ENCODE measurements around the gene MOB2. TPM values are rescaled to one million over a fixed set of nuclear protein-coding genes. Genes with fewer than 3 reads are reported as not detected.
"Not testable (repeated sequence)": the region's sequence is repeated elsewhere in the genome, so short reads cannot be mapped to it uniquely, and the experiment has no call there.

Gene MOB2
- total and polyA plus RNA-seq, 4 donors = 31.6 to 45.2 (median 36.4) TPM

DNA sequence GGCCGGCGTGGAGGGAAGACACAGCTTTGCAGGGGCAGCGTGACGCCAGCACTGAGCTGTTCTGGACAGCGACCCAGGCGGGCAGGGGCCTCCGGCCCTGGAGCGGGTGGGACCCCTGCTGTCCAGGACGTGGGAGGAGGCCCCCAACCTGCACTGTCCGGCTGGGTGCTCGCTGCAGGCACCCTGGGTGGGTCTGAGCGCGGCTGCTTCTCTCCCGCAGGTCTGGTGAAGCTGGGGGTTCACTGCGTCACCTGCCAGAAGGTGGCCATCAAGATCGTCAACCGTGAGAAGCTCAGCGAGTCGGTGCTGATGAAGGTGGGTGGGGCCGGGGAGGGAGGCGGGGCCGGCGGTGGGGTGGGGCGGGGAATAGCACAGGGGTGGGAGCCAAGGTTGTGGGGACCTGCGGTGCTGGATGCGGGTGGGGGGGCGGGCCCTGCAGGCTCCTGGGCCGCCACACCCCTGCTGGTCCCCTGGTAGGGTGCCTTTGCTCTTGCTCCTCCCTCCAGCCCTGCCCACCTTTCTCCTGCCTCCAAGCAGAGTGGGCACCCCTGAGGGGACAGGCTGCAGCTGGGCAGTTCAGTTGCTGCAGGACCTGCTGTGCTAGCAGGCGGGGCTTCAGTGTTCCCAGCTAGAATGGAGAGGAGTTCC is 50.6 kb downstream of the MOB2 start:
- peaks cover 0 to 5% (median 0%) of the 10 kb centered on the region in 4 donors for H3K9me3 ChIP-seq (ENCODE audit: control insufficient read depth in 4 of 4, insufficient read depth in 3 of 4, low read length in 3 of 4)
- no peak overlapping the region for H3K27ac ChIP-seq (ENCODE audit: low read depth in 1 of 2, low read length in 1 of 2)
- H3K9ac ChIP-seq (ENCODE audit: insufficient read depth in 1 of 2, low read length in 2 of 2) = no peak overlapping the region
- DNase-seq (no peak), ATAC-seq (ENCODE audit: insufficient read depth, low FRiP score) (no peak)
- peaks cover 0 to 28% (median 2%) of the 10 kb centered on the region in 5 donors for H3K4me1 ChIP-seq (ENCODE audit: control insufficient read depth in 5 of 5, insufficient read depth in 5 of 5, low read length in 5 of 5)
- WGBS, 2 donors = 6 to 13% methylated on average over 25 to 29 of the region's 29 CpGs
- no peaks in the 10 kb centered on the region for H3K27me3 ChIP-seq (ENCODE audit: control insufficient read depth in 3 of 3, insufficient read depth in 3 of 3, low read length in 2 of 3)
- TF ChIP-seq, protein P1, sequence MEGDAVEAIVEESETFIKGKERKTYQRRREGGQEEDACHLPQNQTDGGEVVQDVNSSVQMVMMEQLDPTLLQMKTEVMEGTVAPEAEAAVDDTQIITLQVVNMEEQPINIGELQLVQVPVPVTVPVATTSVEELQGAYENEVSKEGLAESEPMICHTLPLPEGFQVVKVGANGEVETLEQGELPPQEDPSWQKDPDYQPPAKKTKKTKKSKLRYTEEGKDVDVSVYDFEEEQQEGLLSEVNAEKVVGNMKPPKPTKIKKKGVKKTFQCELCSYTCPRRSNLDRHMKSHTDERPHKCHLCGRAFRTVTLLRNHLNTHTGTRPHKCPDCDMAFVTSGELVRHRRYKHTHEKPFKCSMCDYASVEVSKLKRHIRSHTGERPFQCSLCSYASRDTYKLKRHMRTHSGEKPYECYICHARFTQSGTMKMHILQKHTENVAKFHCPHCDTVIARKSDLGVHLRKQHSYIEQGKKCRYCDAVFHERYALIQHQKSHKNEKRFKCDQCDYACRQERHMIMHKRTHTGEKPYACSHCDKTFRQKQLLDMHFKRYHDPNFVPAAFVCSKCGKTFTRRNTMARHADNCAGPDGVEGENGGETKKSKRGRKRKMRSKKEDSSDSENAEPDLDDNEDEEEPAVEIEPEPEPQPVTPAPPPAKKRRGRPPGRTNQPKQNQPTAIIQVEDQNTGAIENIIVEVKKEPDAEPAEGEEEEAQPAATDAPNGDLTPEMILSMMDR (IDR thresholded peaks at IDR 0.05; ENCODE audit: control extremely low read depth, extremely low read depth) = no peak
- no peak overlapping the region for H3K4me3 ChIP-seq
- no peaks in the 10 kb centered on the region for H3K36me3 ChIP-seq (ENCODE audit: control insufficient read depth in 4 of 4, insufficient read depth in 4 of 4, low read length in 4 of 4)

DNA sequence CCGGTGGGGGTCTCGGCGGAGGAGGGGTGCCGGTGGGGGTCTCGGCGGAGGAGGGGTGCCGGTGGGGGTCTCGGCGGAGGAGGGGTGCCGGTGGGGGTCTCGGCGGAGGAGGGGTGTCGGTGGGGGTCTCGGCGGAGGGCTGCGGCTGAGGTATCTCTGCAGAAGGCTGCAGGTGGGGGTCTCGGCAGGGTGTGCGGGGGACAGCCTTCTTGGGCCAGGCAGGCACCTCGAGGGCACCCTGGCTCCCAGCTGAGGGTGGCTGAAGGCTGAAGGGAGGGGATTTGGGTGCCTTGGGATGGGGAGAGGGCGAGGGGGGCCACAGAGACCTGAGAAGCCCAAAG is 51.1 kb downstream of the MOB2 start:
- not testable (repeated sequence) for DNase-seq; H3K27me3 ChIP-seq (ENCODE audit: control insufficient read depth in 3 of 3, insufficient read depth in 3 of 3, low read length in 2 of 3); H3K9ac ChIP-seq (ENCODE audit: insufficient read depth in 1 of 2, low read length in 2 of 2); H3K36me3 ChIP-seq (ENCODE audit: control insufficient read depth in 4 of 4, insufficient read depth in 4 of 4, low read length in 4 of 4); H3K27ac ChIP-seq (ENCODE audit: low read depth in 1 of 2, low read length in 1 of 2); H3K9me3 ChIP-seq (ENCODE audit: control insufficient read depth in 4 of 4, insufficient read depth in 3 of 4, low read length in 3 of 4); ATAC-seq (ENCODE audit: insufficient read depth, low FRiP score); H3K4me3 ChIP-seq
- H3K4me1 ChIP-seq (ENCODE audit: control insufficient read depth in 5 of 5, insufficient read depth in 5 of 5, low read length in 5 of 5) = peaks cover 0 to 28% (median 2%) of the 10 kb centered on the region in 5 donors
- WGBS, 2 donors = 78 to 81% methylated on average over 11 to 13 of the region's 20 CpGs

DNA sequence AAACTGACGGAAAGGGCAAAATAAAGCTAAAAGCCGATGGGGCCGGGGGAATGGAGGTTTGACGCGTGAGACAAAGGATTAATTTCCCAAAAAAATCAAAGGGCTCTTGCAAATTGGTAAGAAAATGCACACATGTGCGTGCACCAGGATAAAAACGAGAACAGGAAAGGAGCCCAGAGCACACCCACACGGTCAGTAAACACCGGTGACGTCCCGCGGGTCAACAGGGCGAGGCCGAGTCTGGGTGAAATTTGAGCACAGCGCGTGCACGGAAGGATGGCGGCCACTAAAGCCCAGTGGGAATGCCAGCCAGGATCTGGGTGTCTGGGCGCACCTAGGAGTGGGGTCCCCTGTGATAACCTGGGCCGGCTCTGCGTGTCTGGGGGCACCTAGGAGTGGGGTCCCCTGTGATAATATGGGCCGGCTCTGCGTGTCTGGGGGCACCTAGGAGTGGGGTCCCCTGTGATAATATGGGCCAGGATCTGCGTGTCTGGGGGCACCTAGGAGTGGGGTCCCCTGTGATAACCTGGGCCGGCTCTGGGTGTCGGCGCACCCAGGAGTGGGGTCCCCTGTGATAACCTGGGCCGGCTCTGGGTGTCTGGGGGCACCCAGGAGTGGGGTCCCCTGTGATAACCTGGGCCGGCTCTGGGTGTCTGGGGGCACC is 52.5 kb downstream of the MOB2 start:
- H3K27me3 ChIP-seq (ENCODE audit: control insufficient read depth in 3 of 3, insufficient read depth in 3 of 3, low read length in 2 of 3) = no peaks in the 10 kb centered on the region
- no peak for DNase-seq
- H3K4me1 ChIP-seq (ENCODE audit: control insufficient read depth in 5 of 5, insufficient read depth in 5 of 5, low read length in 5 of 5) = peaks cover 0 to 27% (median 2%) of the 10 kb centered on the region in 5 donors
- no peak overlapping the region for H3K4me3 ChIP-seq
- no peak for ATAC-seq (ENCODE audit: insufficient read depth, low FRiP score)
- WGBS, 2 donors = 71 to 73% methylated on average over 29 of the region's 29 CpGs
- no peak overlapping the region for H3K9ac ChIP-seq (ENCODE audit: insufficient read depth in 1 of 2, low read length in 2 of 2)
- no peaks in the 10 kb centered on the region for H3K36me3 ChIP-seq (ENCODE audit: control insufficient read depth in 4 of 4, insufficient read depth in 4 of 4, low read length in 4 of 4)
- peaks cover 0 to 5% (median 0%) of the 10 kb centered on the region in 4 donors for H3K9me3 ChIP-seq (ENCODE audit: control insufficient read depth in 4 of 4, insufficient read depth in 3 of 4, low read length in 3 of 4)
- no peak overlapping the region for H3K27ac ChIP-seq (ENCODE audit: low read depth in 1 of 2, low read length in 1 of 2)
- TF ChIP-seq, protein P1 (IDR thresholded peaks at IDR 0.05; ENCODE audit: control extremely low read depth, extremely low read depth) = no peak

DNA sequence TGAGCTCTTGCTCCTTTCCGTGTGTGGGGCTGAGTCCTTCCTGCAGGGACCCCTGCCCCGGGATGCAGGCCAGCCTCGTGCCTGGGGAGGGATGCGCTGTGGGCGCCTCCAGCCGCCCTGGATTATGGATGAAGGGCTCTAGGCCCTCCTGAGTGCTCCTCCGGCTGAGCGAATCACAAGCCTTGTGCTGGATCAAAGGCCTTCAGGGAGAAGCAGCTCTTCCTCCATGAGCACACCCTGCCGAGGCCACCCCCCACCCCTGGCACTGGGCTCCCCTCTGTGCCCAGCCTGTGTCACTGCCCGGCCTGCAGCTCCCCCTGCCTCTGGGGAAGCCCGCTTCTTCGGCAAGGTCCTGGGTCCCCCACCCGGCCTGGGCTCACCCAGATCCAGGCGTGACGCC is 53.0 kb downstream of the MOB2 start:
- ATAC-seq (ENCODE audit: insufficient read depth, low FRiP score) (no peak), DNase-seq (no peak)
- no peak overlapping the region for H3K27ac ChIP-seq (ENCODE audit: low read depth in 1 of 2, low read length in 1 of 2)
- 78 to 79% methylated on average over 15 of the region's 15 CpGs for WGBS, 2 donors
- no peaks in the 10 kb centered on the region for H3K36me3 ChIP-seq (ENCODE audit: control insufficient read depth in 4 of 4, insufficient read depth in 4 of 4, low read length in 4 of 4)
- H3K4me3 ChIP-seq = no peak overlapping the region
- TF ChIP-seq, protein P1 (IDR thresholded peaks at IDR 0.05; ENCODE audit: control extremely low read depth, extremely low read depth) = no peak
- H3K9ac ChIP-seq (ENCODE audit: insufficient read depth in 1 of 2, low read length in 2 of 2) = no peak overlapping the region
- peaks cover 0 to 5% (median 0%) of the 10 kb centered on the region in 4 donors for H3K9me3 ChIP-seq (ENCODE audit: control insufficient read depth in 4 of 4, insufficient read depth in 3 of 4, low read length in 3 of 4)
- H3K4me1 ChIP-seq (ENCODE audit: control insufficient read depth in 5 of 5, insufficient read depth in 5 of 5, low read length in 5 of 5) = peaks cover 0 to 22% (median 2%) of the 10 kb centered on the region in 5 donors
- no peaks in the 10 kb centered on the region for H3K27me3 ChIP-seq (ENCODE audit: control insufficient read depth in 3 of 3, insufficient read depth in 3 of 3, low read length in 2 of 3)
